Suprapubic skin (tissue), 4 donors: ENCODE results near the gene NDUFA13. TPM values are rescaled to one million over a fixed set of nuclear protein-coding genes. Genes with fewer than 3 reads are reported as not detected.

Source experiments
- DNase-seq, 2 donors: peaks; one replicate each; pipeline ENCODE4 v3.0.0-alpha.2; 2019; ENCODE audit warnings: low spot score in 2 of 2
- H3K27ac ChIP-seq: fragments of 200-600 bp; sonication (generic); one replicate; pipeline ENCODE4 v1.5.1; 2019
- H3K27me3 ChIP-seq: fragments of 200-600 bp; sonication (generic); one replicate; pipeline ENCODE4 v1.5.1; 2019
- H3K36me3 ChIP-seq: fragments of 200-600 bp; sonication (generic); one replicate; pipeline ENCODE4 v1.5.1; 2019
- H3K4me1 ChIP-seq: fragments of 200-600 bp; sonication (generic); one replicate; pipeline ENCODE4 v1.5.1; 2019
- H3K4me3 ChIP-seq: fragments of 200-600 bp; sonication (generic); one replicate; pipeline ENCODE4 v1.5.1; 2019; ENCODE audit warnings: mild to moderate bottlenecking
- H3K9me3 ChIP-seq: fragments of 200-600 bp; sonication (generic); one replicate; pipeline ENCODE4 v1.5.1; 2019
- EP300 ChIP-seq: sonication (generic); formaldehyde crosslinking; IDR thresholded peaks from one replicate; pipeline ENCODE4 v1.6.1; 2017; ENCODE audit warnings: antibody characterized with exemption
- POLR2A ChIP-seq, 2 donors: fragments of 450-650 bp; IDR thresholded peaks; one replicate each; pipeline ENCODE4 v1.6.1; 2017; ENCODE audit warnings: antibody characterized with exemption in 2 of 2, mild to moderate bottlenecking in 2 of 2, moderate library complexity in 2 of 2
- POLR2AphosphoS5 ChIP-seq, 3 donors: sonication (generic); formaldehyde crosslinking; IDR thresholded peaks; one replicate each; pipeline ENCODE4 v1.6.1; 2017; ENCODE audit warnings: antibody characterized with exemption in 3 of 3
- WGBS: methylation state at CpG from one replicate; pipeline ENCODE4 v1.1.5; 2018; 5-methylcytosine and 5-hydroxymethylcytosine counted together
- total RNA-seq, 4 donors: library from RNA; depleted of rRNA; stranded (reverse); fragments of >200 nt; gene quantifications; one replicate each; pipeline ENCODE4 v1.1.0, GENCODE V29; 2016
- TF ChIP-seq, protein P1 (sequence below), 2 donors: fragments of 200-600 bp in 1 of 2; fragments of 450-650 bp in 1 of 2; sonication (generic) in 1 of 2; IDR thresholded peaks; one replicate each; pipeline ENCODE4 v1.5.1; 2016 to 2019; ENCODE audit warnings: antibody characterized with exemption in 2 of 2, mild to moderate bottlenecking in 1 of 2, moderate library complexity in 1 of 2

Gene NDUFA13
- total RNA-seq, 4 donors from 2014 or later, result 94.4 to 160 (median 109) TPM

DNA sequence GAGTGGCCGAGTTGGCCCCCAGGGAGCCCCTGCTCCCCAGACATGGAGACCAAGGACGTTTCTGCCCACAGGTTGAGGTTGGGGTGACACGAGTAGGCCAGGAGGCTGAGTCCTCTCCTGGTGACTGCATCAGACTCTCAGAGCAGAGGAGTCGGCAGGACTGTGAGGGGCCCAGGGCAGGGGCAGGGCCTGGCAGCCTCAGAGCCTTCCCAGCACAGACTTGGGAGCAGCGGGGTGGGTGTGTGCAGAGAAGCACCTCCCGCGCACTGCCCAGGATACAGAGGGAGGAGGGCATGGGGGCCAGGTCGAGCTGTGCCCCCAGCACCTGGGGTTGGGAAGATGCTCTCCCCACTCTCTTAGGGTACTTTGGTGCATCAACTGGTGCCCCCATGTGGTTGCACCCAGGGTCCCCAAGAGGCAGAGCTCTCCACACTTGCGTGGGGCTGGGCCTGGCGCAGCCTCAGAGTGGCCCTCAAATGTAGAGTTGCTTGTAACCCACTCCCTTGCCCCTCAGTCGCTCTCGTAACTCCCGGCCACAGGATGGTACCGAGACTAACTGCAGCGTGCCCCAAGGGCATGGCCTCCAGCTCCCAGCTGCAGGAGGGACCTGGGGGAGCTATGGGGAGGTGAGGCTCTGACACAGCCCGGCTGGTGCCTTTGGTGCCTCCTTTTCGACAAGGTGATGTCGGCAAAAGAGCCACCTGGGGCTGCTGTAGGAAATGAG lies 16.6 kb upstream of the NDUFA13 start:
- Histone ChIP-seq H3K9me3 (no peaks in the 10 kb centered on the region), H3K27me3 (no peaks in the 10 kb centered on the region), H3K4me1 (no peaks in the 10 kb centered on the region), H3K27ac (no peak overlapping the region), H3K36me3 (peaks cover 97% of the 10 kb centered on the region), H3K4me3 (no peak overlapping the region)
- WGBS, result 89% methylated on average over 12 of the region's 18 CpGs
- TF ChIP-seq, protein P1, sequence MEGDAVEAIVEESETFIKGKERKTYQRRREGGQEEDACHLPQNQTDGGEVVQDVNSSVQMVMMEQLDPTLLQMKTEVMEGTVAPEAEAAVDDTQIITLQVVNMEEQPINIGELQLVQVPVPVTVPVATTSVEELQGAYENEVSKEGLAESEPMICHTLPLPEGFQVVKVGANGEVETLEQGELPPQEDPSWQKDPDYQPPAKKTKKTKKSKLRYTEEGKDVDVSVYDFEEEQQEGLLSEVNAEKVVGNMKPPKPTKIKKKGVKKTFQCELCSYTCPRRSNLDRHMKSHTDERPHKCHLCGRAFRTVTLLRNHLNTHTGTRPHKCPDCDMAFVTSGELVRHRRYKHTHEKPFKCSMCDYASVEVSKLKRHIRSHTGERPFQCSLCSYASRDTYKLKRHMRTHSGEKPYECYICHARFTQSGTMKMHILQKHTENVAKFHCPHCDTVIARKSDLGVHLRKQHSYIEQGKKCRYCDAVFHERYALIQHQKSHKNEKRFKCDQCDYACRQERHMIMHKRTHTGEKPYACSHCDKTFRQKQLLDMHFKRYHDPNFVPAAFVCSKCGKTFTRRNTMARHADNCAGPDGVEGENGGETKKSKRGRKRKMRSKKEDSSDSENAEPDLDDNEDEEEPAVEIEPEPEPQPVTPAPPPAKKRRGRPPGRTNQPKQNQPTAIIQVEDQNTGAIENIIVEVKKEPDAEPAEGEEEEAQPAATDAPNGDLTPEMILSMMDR (IDR thresholded peaks at IDR 0.05), result no peak
- TF ChIP-seq POLR2AphosphoS5 (IDR thresholded peaks at IDR 0.05) (no peak), EP300 (no peak), POLR2A (IDR thresholded peaks at IDR 0.05) (no peak)
- no peak for DNase-seq

DNA sequence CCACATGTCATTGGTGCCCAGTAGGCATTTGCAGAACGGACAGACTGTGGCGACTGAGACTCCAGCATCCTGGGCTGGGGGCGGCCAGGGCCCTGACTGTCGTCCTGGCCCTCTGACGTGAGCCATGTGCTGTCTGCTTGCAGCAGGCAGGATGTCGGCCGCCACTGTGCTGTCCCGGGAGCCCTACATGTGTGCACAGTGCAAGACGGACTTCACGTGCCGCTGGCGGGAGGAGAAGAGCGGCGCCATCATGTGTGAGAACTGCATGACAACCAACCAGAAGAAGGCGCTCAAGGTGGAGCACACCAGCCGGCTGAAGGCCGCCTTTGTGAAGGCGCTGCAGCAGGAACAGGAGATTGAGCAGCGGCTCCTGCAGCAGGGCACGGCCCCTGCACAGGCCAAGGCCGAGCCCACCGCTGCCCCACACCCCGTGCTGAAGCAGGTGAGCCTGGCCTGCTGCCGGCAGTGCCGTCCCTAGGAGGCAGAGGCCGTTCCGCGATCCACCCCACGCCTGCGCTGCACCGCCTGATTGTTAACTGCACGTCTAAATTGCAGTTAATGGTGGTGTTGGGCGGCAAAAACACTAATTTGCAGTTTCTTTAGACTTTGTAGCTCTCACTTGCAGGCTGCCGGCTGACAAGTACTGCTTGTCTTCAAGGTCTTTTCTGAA lies 14.9 kb upstream of the NDUFA13 start:
- Histone ChIP-seq H3K36me3 (peaks cover 100% of the 10 kb centered on the region), H3K4me1 (no peaks in the 10 kb centered on the region), H3K27me3 (no peaks in the 10 kb centered on the region), H3K9me3 (no peaks in the 10 kb centered on the region), H3K27ac (no peak overlapping the region), H3K4me3 (no peak overlapping the region)
- peak in 1 of 2 donors; percentile 53 for DNase-seq
- TF ChIP-seq POLR2A (IDR thresholded peaks at IDR 0.05) (no peak), EP300 (no peak), POLR2AphosphoS5 (IDR thresholded peaks at IDR 0.05) (no peak)
- TF ChIP-seq, protein P1 (IDR thresholded peaks at IDR 0.05), result no peak
- 89% methylated on average over 28 of the region's 34 CpGs for WGBS

DNA sequence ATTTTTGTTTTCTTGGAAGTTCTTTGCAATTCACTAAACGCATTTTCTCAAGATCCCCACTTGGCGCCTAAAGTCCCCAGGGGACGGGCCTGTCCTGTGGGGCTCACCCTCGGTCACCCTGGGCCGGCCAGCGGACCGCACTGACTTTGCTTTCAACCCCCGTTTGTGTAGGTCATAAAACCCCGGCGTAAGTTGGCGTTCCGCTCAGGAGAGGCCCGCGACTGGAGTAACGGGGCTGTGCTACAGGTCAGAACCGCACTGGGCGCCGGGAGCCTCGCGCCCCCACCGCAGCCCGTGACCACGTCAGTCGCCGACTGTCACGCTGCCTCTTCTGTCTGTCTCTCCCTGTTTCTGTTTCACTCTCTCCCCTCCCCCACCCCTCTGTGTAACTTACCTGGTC lies 14.2 kb upstream of the NDUFA13 start:
- TF ChIP-seq POLR2A (IDR thresholded peaks at IDR 0.05), result no peak
- TF ChIP-seq, protein P1 (IDR thresholded peaks at IDR 0.05), result no peak
- TF ChIP-seq EP300, result no peak
- TF ChIP-seq POLR2AphosphoS5 (IDR thresholded peaks at IDR 0.05), result no peak
- H3K9me3 ChIP-seq, result no peaks in the 10 kb centered on the region
- no peaks in the 10 kb centered on the region for H3K27me3 ChIP-seq
- peak in 1 of 2 donors; percentile 54 for DNase-seq
- H3K36me3 ChIP-seq, result peaks cover 100% of the 10 kb centered on the region
- H3K4me1 ChIP-seq, result no peaks in the 10 kb centered on the region
- H3K27ac ChIP-seq, result no peak overlapping the region
- WGBS, result 92% methylated on average over 26 of the region's 26 CpGs
- no peak overlapping the region for H3K4me3 ChIP-seq

DNA sequence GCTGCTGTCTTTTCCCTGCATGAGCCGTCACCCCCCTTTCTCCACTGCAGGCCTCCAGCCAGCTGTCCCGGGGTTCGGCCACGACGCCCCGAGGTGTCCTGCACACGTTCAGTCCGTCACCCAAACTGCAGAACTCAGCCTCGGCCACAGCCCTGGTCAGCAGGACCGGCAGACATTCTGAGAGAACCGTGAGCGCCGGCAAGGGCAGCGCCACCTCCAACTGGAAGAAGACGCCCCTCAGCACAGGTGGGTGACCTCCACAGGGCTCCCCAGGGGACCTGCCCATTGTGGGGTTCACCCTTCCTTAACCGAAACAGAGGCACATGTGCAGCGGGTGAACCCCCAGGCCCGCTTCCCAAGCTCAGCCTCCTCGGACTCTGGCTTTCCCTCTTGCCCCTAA lies 13.7 kb upstream of the NDUFA13 start:
- no peaks in the 10 kb centered on the region for H3K9me3 ChIP-seq
- TF ChIP-seq EP300, result no peak
- TF ChIP-seq, protein P1 (IDR thresholded peaks at IDR 0.05), result no peak
- TF ChIP-seq POLR2AphosphoS5 (IDR thresholded peaks at IDR 0.05), result no peak
- no peak for TF ChIP-seq POLR2A (IDR thresholded peaks at IDR 0.05)
- H3K4me1 ChIP-seq, result no peaks in the 10 kb centered on the region
- WGBS, result 85% methylated on average over 7 of the region's 19 CpGs
- H3K36me3 ChIP-seq, result peaks cover 98% of the 10 kb centered on the region
- no peaks in the 10 kb centered on the region for H3K27me3 ChIP-seq
- no peak overlapping the region for H3K4me3 ChIP-seq
- peak in 1 of 2 donors; percentile 55 for DNase-seq
- no peak overlapping the region for H3K27ac ChIP-seq

DNA sequence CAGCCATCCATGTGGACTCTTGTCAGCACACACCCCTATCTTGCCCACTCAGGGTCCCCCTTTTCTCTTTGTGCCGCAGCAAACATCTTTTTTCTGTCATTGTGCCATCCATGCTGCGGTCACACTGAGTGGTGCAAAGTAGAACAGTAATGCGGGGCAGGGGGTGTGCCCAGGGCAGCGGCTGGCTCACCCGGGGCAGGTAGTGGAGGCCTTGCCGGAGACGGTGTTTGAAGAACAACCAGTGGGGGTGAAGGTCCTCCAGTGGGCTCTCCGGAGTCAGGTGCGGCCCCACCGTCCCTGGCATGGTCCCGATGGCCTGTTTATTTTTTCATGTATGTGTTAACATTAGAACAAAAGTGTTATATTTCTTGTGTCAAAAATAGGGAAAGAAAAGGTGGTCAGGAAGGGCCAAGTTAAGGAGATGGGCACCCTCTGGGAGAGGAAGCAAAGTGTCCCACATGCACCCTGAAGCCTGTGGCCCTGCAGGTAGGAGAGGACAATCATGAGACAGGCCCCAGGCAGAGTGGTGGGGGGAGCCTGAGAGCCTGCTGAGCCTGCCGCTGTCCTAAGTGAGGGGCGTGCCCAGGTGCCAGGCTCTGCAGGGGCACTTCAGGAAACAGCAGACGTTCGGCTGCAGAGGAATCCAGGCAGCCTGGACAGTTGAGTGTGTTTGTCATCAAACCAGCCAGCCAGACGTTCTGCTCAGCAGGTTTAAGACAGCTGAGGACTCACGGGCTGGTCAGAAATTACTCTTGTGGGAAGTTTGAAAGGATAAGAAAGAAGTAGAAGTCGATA lies 13.0 kb upstream of the NDUFA13 start:
- no peak overlapping the region for H3K4me3 ChIP-seq
- TF ChIP-seq POLR2AphosphoS5 (IDR thresholded peaks at IDR 0.05), result no peak
- TF ChIP-seq EP300, result no peak
- TF ChIP-seq, protein P1 (IDR thresholded peaks at IDR 0.05), result no peak
- H3K9me3 ChIP-seq, result no peaks in the 10 kb centered on the region
- H3K36me3 ChIP-seq, result peaks cover 97% of the 10 kb centered on the region
- 85% methylated on average over 18 of the region's 18 CpGs for WGBS
- no peak overlapping the region for H3K27ac ChIP-seq
- H3K27me3 ChIP-seq, result no peaks in the 10 kb centered on the region
- peak in 1 of 2 donors; percentile 49 for DNase-seq
- H3K4me1 ChIP-seq, result no peaks in the 10 kb centered on the region
